H7 (cell line): Measurements from ENCODE around the gene MAN2B1. TPM values are rescaled to one million over a fixed set of nuclear protein-coding genes. Genes with fewer than 3 reads are reported as not detected.

ENCODE experiments used
- DNase-seq: peaks from one replicate; pipeline ENCODE4 v3.0.0; 2012
- H3K27me3 ChIP-seq: 2 replicates; pipeline ENCODE4 v1.6.0; 2011; ENCODE audit warnings: mild to moderate bottlenecking, low read length; ENCODE audit not compliant: control insufficient read depth, insufficient read depth
- H3K36me3 ChIP-seq: replicated peaks from 2 replicates; pipeline ENCODE4 v1.5.1; 2011; ENCODE audit warnings: low read length; ENCODE audit not compliant: control insufficient read depth, insufficient read depth
- H3K4me3 ChIP-seq: 2 replicates; pipeline ENCODE4 v1.5.1; 2011; ENCODE audit warnings: low read depth, mild to moderate bottlenecking, control low read depth, low read length, moderate library complexity; ENCODE audit not compliant: insufficient read depth
- total RNA-seq: library from RNA; depleted of rRNA; stranded (reverse); fragments of >200 nt; shearing (Covaris generic); gene quantifications from 2 replicates; pipeline ENCODE4 v1.2.3, GENCODE V29; 2014

The MAN2B1 gene
- total RNA-seq, 1 experiment from 2014 or later: 58.4 TPM

DNA sequence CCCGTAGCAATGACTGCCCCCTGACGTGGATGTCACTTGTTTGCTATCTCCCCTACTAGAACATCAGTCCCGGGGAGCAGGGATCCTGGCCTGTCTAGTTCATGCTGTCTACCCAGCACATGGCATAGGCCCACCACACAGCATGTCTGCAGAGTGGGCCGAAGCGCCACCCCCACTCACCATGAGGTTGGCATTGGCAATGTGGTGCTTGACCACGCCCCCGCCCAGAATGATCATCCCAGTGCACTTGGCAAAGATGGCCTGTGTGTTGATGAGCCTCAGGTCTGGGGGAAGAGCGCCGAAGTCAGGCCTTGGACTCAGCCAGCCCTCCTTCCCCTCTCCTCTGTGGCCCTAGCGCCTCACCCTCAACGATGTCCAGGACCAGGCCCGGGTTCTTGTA lies 10.4 kb upstream of the MAN2B1 start:
- H3K36me3 ChIP-seq: peaks cover 30% of the 10 kb centered on the region
- no peak for DNase-seq
- H3K27me3 ChIP-seq: no peaks in the 10 kb centered on the region
- no peak overlapping the region for H3K4me3 ChIP-seq

DNA sequence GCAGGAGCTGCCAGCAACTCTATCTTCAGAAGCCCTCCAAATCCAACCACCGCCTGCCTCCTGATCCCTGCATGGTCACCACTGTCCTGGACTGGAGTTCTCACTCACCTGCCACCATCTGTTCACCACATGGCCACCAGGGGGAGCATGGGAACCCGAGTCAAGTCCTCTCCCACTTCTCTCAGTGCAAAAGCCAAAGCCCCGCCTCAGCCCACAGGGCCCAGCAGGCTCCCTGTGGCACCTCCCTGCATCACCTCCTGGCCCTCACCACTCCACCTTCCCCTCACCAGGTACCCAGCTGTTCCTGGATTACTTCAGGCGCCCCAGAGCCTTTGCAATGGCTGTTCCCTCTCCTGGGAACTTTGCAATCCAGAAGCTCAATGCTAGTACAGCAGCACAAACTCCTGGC lies 9.8 kb upstream of the MAN2B1 start:
- Histone ChIP-seq H3K4me3 (no peak overlapping the region), H3K27me3 (no peaks in the 10 kb centered on the region), H3K36me3 (peaks cover 30% of the 10 kb centered on the region)
- peak; percentile 96 for DNase-seq

DNA sequence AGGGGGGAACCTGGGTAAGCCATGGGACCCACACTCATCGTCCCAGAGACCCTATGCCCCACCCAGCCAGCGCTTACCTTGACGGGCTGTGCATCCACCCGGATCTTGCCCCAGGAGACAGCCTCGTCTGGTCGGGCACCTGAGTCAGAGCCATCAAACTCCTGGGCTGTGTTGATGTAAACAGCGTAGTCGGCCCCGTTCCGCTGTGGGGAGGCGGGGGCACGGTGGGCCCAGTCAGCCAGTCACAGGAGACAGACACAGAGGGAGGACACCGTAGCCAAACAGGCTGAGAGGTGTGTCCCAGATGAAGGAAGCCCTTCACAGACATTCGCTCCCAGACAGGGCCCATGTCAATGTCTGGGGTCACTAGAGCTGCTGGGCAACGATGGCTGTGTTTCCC lies 9.4 kb upstream of the MAN2B1 start:
- H3K4me3 ChIP-seq: no peak overlapping the region
- H3K36me3 ChIP-seq: peaks cover 30% of the 10 kb centered on the region
- DNase-seq: no peak
- H3K27me3 ChIP-seq: no peaks in the 10 kb centered on the region

DNA sequence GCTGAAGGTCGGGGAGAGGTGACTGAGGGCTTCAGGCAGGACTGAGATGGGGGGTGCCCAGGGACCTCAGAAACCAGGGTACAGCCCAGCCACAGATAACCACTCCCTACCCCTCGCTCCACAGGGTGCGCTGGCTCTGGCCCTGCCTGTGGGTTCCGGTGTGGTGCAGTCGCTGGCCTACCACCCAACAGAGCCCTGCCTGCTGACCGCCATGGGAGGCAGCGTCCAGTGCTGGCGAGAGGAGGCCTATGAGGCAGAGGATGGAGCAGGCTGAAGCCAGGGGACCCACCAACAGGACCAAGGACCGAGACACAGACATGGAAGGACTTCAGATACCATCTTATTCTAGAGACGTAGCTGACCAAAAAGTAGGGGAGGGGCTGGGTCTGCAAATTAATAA lies 8.9 kb upstream of the MAN2B1 start:
- Histone ChIP-seq H3K4me3 (no peak overlapping the region), H3K27me3 (no peaks in the 10 kb centered on the region), H3K36me3 (peaks cover 30% of the 10 kb centered on the region)
- DNase-seq: no peak

DNA sequence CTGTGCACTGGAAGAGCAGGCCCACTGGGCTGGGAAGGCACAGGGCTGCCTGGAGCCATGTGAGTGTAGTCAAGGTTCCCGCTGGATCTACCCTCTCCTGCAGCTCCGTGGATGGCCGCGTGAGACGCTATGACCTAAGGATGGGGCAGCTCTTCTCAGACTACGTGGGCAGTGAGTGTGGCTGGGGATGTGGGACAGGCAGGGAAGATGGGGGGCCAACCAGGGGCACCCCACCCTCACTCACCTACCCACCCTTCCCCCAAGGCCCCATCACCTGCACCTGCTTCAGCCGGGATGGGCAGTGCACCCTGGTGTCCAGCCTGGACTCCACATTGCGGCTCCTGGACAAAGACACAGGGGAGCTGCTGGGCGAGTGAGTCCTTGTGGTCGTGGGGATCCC lies 6.2 kb upstream of the MAN2B1 start:
- no peaks in the 10 kb centered on the region for H3K27me3 ChIP-seq
- DNase-seq: peak; percentile 46
- no peak overlapping the region for H3K4me3 ChIP-seq
- peaks cover 19% of the 10 kb centered on the region for H3K36me3 ChIP-seq

DNA sequence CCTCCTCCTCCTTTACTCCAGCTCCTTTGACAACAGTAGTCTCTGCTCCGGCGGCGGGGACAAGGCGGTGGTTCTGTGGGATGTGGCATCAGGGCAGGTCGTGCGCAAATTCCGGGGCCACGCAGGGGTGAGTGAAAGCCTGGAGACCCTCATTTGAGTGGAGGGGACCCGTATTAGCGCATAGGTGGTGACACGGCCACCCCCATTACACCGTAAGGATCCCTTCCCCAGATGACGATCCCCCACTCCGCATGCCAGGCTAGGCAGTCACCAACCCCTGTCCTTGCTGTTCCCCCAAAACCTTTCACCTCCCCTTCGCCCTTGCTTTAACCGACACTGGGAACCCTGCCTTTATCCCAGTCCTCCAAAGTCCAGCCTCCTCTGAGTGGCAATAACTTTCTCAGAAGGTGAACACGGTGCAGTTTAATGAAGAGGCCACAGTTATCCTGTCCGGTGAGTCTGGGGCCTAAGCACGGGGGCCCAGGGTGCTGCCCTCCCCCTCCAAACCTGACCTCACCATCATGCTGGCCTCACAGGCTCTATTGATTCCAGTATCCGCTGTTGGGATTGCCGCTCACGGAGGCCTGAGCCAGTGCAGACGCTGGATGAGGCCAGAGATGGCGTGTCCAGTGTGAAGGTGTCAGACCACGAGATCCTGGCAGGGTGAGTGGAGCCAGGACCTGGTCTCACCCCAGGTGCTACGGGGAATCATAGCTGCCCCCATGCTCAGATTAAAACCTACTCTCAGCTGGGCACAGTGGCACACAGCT lies 3.8 kb upstream of the MAN2B1 start:
- H3K27me3 ChIP-seq: no peaks in the 10 kb centered on the region
- H3K4me3 ChIP-seq: peak overlapping the region; percentile 87
- no peak for DNase-seq
- peaks cover 5% of the 10 kb centered on the region for H3K36me3 ChIP-seq

DNA sequence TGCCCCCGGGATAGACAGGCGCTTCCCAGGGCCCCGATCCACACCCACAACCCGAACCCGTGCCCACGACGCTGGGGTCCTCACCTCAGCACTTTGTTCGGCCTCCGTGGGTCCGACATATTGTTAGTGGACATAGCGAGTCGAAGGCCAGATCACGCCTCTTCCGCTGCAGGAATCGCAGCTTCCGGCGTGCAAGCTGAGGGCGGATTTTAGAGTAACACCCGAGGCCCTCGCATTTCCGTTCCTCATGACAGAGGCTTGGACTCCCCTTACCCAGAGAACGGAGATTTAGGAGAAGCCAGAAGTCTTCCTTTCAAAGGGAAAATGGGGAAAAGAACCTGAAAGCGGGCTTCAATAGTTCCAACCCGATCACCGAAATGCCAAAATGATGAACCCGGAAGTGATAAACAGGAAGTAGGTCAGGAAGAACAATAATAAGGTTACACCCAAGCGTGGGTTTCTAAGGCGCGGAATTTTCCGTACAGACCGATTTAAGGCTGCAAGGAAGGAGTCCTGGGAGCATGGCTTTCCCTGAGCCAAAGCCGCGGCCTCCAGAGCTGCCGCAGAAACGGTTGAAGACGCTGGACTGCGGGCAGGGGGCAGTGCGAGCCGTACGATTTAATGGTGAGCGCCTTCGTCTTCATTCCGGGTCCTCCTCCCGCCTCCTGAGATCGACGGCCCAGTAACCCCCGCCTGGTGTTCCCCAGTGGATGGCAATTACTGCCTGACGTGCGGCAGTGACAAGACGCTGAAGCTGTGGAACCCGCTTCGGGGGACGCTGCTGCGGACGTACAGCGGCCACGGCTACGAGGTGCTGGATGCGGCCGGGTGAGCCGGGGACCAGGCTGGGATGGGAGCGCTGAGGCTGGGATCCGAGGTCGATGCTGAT lies 3.0 kb upstream of the MAN2B1 start:
- no peaks in the 10 kb centered on the region for H3K27me3 ChIP-seq
- peak; percentile 86 for DNase-seq

DNA sequence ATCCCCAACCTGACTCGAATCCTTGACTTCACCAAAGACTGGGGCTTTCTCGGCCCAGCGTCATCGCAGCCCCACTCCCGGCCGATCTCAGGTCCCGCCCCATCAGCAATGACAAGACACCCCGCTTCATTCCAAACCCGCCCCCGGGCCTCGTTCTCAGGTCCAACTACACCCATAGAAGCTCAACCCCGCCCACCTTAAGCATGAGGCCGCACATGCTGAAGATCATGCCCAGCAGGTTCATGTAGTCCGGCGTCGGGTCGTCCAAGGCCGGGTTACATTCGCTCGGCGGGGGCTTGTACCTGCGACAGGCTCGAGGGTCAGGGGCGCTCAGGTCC lies 2.4 kb upstream of the MAN2B1 start:
- DNase-seq: peak; percentile 77
- Histone ChIP-seq H3K36me3 (peaks cover 4% of the 10 kb centered on the region), H3K4me3 (peak overlapping the region; percentile 87), H3K27me3 (no peaks in the 10 kb centered on the region)

More for the DNA sequence above, 3.0 kb upstream of the MAN2B1 start:
- Histone ChIP-seq H3K4me3 (peak overlapping the region; percentile 87), H3K36me3 (peaks cover 7% of the 10 kb centered on the region)

DNA sequence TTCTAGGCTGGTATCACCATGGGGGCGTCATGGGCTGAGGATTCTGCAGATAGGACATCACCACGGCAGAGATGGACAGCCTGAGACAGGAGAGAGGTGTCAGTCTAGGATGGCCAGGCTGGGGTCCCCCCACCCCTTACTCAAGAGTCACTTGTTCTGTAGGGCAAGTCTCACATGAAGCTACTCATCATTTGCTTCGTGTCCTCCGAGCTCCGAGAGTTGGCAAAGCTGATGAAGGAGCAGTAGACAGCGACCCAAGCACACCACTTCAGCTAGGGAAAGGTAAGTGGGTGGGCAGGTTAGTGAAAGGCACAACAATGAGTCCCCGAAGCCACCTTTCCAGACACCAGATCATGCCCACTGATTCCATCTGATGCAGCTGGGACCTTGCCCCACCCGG lies 1.8 kb upstream of the MAN2B1 start:
- DNase-seq: no peak
- H3K27me3 ChIP-seq: no peaks in the 10 kb centered on the region
- peaks cover 6% of the 10 kb centered on the region for H3K36me3 ChIP-seq
- peak overlapping the region; percentile 87 for H3K4me3 ChIP-seq

DNA sequence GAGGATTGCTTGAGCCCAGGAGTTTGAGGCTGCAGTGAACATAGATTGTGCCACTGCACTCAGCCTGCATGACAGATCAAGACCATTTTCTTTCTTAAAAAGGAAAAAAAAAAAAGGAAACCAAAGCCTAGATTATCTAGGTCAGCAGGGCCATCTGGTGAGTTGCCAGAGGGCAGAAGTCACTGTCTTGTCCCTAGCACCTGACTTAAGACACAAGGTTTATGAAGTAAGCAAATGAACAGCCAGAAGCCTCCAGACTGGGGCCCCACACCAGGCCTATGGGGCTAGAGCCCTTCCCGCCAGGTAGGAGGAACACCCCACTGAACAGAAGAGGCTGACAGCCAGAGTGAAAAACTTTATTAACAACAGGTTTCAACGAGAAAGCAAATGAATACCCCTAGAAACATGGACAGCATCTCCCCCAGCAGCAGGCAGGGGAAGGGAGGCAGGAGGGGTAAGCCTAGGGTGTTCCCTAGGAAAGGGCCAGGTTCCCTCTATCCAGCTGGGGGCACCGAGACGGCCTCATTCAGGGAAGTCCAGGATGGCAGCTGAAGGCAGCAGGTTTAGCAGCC lies 1.3 kb upstream of the MAN2B1 start:
- Histone ChIP-seq H3K36me3 (peaks cover 6% of the 10 kb centered on the region), H3K4me3 (no peak overlapping the region), H3K27me3 (no peaks in the 10 kb centered on the region)
- no peak for DNase-seq

DNA sequence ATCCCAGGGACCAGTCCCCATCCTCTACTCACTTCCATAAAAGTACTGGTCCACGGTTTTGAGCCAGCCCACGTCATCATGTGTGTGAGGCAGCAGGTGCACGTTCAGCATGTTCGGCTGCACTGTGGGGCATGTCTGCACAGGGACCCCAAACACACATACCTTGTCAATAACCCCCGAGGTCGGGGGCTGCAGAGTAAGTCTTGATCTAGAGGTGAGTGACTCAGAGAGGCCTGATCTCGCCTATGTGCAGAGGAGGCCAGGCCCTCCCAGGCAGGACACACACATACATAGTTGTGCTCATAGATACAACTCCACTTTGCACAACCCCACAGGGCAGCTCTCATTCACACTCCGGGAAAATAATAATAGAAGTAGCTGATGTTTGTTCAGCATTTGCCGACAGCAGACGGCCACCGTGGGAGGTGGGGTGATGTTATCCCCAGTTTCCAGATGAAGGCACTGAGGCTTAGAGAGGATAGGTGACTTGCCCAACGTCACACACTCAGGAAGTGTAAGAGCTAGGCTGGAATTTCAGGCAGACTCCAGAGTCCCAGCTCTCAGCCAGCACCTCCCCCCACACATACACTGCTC lies 774 bp downstream of the MAN2B1 start:
- peak overlapping the region; percentile 81 for H3K4me3 ChIP-seq
- no peaks in the 10 kb centered on the region for H3K27me3 ChIP-seq
- no peak for DNase-seq
- peaks cover 12% of the 10 kb centered on the region for H3K36me3 ChIP-seq

DNA sequence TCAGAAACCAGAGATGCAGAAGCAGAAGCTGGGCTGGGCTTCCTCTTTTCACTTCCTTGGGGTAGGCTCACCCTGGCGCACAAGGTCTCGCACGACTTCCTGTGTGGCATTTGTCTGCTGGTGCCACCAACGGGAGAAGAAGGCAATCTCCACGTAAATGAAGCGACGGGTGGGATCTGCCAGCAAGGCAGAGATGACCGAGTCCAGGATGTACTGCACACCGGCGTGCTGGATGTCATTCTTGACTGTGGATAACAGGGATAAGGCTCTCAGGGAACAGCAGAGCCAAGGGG lies 1.3 kb downstream of the MAN2B1 start:
- Histone ChIP-seq H3K36me3 (peaks cover 12% of the 10 kb centered on the region), H3K27me3 (no peaks in the 10 kb centered on the region), H3K4me3 (no peak overlapping the region)
- DNase-seq: no peak

DNA sequence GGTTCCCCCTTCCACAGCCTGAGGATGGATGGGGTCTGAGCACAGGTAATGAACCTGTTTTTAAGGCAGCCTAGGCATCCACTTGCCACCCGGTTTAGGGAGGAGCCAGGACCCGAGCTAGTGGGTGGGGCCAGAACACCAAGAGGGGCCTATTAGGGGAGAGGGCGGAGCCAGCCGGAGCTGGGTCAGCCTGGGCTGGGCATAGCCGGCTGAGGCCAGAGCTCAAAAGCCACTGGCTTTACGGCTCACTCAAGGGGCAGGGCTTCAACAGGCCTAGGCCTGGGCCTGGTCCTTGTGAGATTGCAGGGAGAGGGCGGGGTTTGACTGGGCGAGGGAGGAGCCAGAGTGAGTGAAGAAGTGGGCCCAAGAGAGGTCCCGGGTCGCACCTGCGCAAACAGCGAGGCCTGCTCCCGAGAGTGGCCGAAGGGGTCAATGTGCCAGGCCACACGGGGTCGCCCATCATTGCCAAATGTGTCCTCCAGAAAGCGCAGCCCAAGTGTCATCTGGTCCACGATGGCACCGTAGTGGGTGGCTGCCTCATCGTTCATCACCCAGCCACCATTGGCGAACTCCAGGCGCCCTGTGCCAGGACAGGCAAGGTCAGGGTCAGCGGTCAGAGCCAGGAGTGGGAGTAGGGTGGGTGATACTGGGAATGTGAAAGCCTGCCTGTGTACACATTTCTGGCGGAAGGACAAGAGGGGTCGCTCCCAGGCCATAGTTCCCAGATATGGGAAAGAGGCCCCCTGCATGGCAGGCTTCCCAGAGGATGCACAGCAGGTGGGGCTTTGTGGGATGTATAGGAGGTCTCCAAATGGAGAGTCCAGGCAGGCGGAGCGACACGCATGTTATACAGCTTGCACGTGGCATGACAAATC lies 1.9 kb downstream of the MAN2B1 start:
- Histone ChIP-seq H3K4me3 (no peak overlapping the region), H3K27me3 (no peaks in the 10 kb centered on the region), H3K36me3 (peaks cover 12% of the 10 kb centered on the region)
- peak; percentile 98 for DNase-seq

DNA sequence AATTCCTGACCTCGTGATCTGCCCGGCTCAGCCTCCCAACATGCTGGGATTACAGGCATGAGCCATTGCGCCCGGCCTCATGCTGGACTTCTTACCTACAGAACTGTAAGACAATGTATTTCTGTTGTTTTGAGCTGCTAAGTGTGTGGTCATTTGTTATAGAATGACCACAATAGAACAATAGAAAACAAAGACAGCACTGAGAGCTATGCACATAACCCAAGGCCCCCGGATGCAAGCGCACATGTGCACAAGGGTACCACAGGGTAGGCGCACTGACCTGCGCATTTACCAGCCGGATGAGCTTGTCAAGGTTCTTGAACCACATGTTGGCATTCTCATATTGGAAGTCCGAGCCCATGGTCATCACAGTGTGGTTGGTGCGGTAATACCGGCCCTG lies 5.6 kb downstream of the MAN2B1 start:
- H3K36me3 ChIP-seq: peaks cover 12% of the 10 kb centered on the region
- DNase-seq: no peak
- H3K4me3 ChIP-seq: no peak overlapping the region
- no peaks in the 10 kb centered on the region for H3K27me3 ChIP-seq
